Measurements from ENCODE around the gene SULT1E1.

SULT1E1 gene

GRCh38 chr4:69831646-69832325, 28.2 kb downstream of the SULT1E1 start:
- ChIA-PET POLR2A (no interaction called here), CTCF (no interaction called here)
- DNase-seq (ENCODE audit: extremely low spot score) = no peak
- TF ChIP-seq FOXM1 (IDR thresholded peaks at IDR 0.05; ENCODE audit: borderline replicate concordance) (no peak), SUZ12 (IDR thresholded peaks at IDR 0.05) (no peak), FOXK2 (IDR thresholded peaks at IDR 0.05) (no peak), NFRKB (IDR thresholded peaks at IDR 0.05) (no peak), HDGF (IDR thresholded peaks at IDR 0.05; ENCODE audit: borderline replicate concordance) (no peak), L3MBTL2 (conservative IDR thresholded peaks at IDR 0.05) (no peak), PKNOX1 (IDR thresholded peaks at IDR 0.05) (no peak), ARNT (IDR thresholded peaks at IDR 0.05) (no peak), FOXA1 (IDR thresholded peaks at IDR 0.05) (no peak), ELF4 (IDR thresholded peaks at IDR 0.05) (no peak), ZNF384 (IDR thresholded peaks at IDR 0.05) (no peak), CTBP1 (IDR thresholded peaks at IDR 0.05; ENCODE audit: borderline replicate concordance) (no peak), SP1 (IDR thresholded peaks at IDR 0.05) (no peak), TARDBP (IDR thresholded peaks at IDR 0.05) (no peak), BHLHE40 (IDR thresholded peaks at IDR 0.05; ENCODE audit: borderline replicate concordance) (no peak)

GRCh38 chr4:69831270-69831627, 28.7 kb downstream of the SULT1E1 start:
- POLR2A ChIA-PET = no interaction called here
- CTCF ChIA-PET = no interaction called here
- no peak for DNase-seq (ENCODE audit: extremely low spot score)
- no peak for TF ChIP-seq FOXK2 (IDR thresholded peaks at IDR 0.05)
- no peak for TF ChIP-seq CTBP1 (IDR thresholded peaks at IDR 0.05; ENCODE audit: borderline replicate concordance)
- no peak for TF ChIP-seq L3MBTL2 (conservative IDR thresholded peaks at IDR 0.05)
- no peak for TF ChIP-seq TARDBP (IDR thresholded peaks at IDR 0.05)
- TF ChIP-seq NFRKB (IDR thresholded peaks at IDR 0.05) = no peak
- no peak for TF ChIP-seq HDGF (IDR thresholded peaks at IDR 0.05; ENCODE audit: borderline replicate concordance)
- no peak for TF ChIP-seq SP1 (IDR thresholded peaks at IDR 0.05)
- TF ChIP-seq ZNF384 (IDR thresholded peaks at IDR 0.05) = no peak
- no peak for TF ChIP-seq ARNT (IDR thresholded peaks at IDR 0.05)
- no peak for TF ChIP-seq SUZ12 (IDR thresholded peaks at IDR 0.05)
- no peak for TF ChIP-seq FOXM1 (IDR thresholded peaks at IDR 0.05; ENCODE audit: borderline replicate concordance)
- TF ChIP-seq PKNOX1 (IDR thresholded peaks at IDR 0.05) = no peak
- no peak for TF ChIP-seq FOXA1 (IDR thresholded peaks at IDR 0.05)
- no peak for TF ChIP-seq LEF1 (IDR thresholded peaks at IDR 0.05; ENCODE audit: borderline replicate concordance)
- TF ChIP-seq ELF4 (IDR thresholded peaks at IDR 0.05) = no peak
- TF ChIP-seq BHLHE40 (IDR thresholded peaks at IDR 0.05; ENCODE audit: borderline replicate concordance) = no peak

- TF ChIP-seq FOXM1 (IDR thresholded peaks at IDR 0.05; ENCODE audit: borderline replicate concordance) (no peak), SUZ12 (IDR thresholded peaks at IDR 0.05) (no peak), ELF4 (IDR thresholded peaks at IDR 0.05) (no peak), BHLHE40 (IDR thresholded peaks at IDR 0.05; ENCODE audit: borderline replicate concordance) (no peak), ZNF384 (IDR thresholded peaks at IDR 0.05) (no peak), L3MBTL2 (conservative IDR thresholded peaks at IDR 0.05) (no peak), PKNOX1 (IDR thresholded peaks at IDR 0.05) (no peak), CTBP1 (IDR thresholded peaks at IDR 0.05; ENCODE audit: borderline replicate concordance) (no peak), FOXK2 (IDR thresholded peaks at IDR 0.05) (no peak), ARNT (IDR thresholded peaks at IDR 0.05) (no peak), LEF1 (IDR thresholded peaks at IDR 0.05; ENCODE audit: borderline replicate concordance) (no peak), HDGF (IDR thresholded peaks at IDR 0.05; ENCODE audit: borderline replicate concordance) (no peak)
- DNase-seq (ENCODE audit: extremely low spot score) = no peak
- CTCF ChIA-PET = no interaction called here
- POLR2A ChIA-PET = no interaction called here
Measured at GRCh38 chr4:69830560-69831269, 29.2 kb downstream of the SULT1E1 start.

- CTCF ChIA-PET = no interaction called here
- POLR2A ChIA-PET = no interaction called here
- TF ChIP-seq ELF4 (IDR thresholded peaks at IDR 0.05) = no peak
- TF ChIP-seq BHLHE40 (IDR thresholded peaks at IDR 0.05; ENCODE audit: borderline replicate concordance) = no peak
- no peak for TF ChIP-seq CTBP1 (IDR thresholded peaks at IDR 0.05; ENCODE audit: borderline replicate concordance)
- no peak for TF ChIP-seq TARDBP (IDR thresholded peaks at IDR 0.05)
- TF ChIP-seq NFRKB (IDR thresholded peaks at IDR 0.05) = no peak
Measured at GRCh38 chr4:69830192-69830559, 29.8 kb downstream of the SULT1E1 start.

GRCh38 chr4:69829678-69830077, 30.3 kb downstream of the SULT1E1 start:
- DNase-seq (ENCODE audit: extremely low spot score) = no peak
- ChIA-PET POLR2A (no interaction called here), CTCF (no interaction called here)
- no peak for TF ChIP-seq TARDBP (IDR thresholded peaks at IDR 0.05)
- TF ChIP-seq SUZ12 (IDR thresholded peaks at IDR 0.05) = no peak
- no peak for TF ChIP-seq CTBP1 (IDR thresholded peaks at IDR 0.05; ENCODE audit: borderline replicate concordance)
- TF ChIP-seq ZNF384 (IDR thresholded peaks at IDR 0.05) = no peak
- TF ChIP-seq BHLHE40 (IDR thresholded peaks at IDR 0.05; ENCODE audit: borderline replicate concordance) = no peak
- no peak for TF ChIP-seq PKNOX1 (IDR thresholded peaks at IDR 0.05)
- no peak for TF ChIP-seq ELF4 (IDR thresholded peaks at IDR 0.05)
- TF ChIP-seq SP1 (IDR thresholded peaks at IDR 0.05) = no peak
- TF ChIP-seq HDGF (IDR thresholded peaks at IDR 0.05; ENCODE audit: borderline replicate concordance) = no peak
- TF ChIP-seq ARNT (IDR thresholded peaks at IDR 0.05) = no peak
- no peak for TF ChIP-seq FOXK2 (IDR thresholded peaks at IDR 0.05)
- no peak for TF ChIP-seq NFRKB (IDR thresholded peaks at IDR 0.05)
- TF ChIP-seq FOXM1 (IDR thresholded peaks at IDR 0.05; ENCODE audit: borderline replicate concordance) = no peak

More at GRCh38 chr4:69830192-69830559, 29.8 kb downstream of the SULT1E1 start:
- no peak for DNase-seq (ENCODE audit: extremely low spot score)

Data from HEK293T (cell line).